Islet of Langerhans (tissue), 1 donor: ENCODE data around the gene DXO.
"Not testable (repeated sequence)": the region's sequence is repeated elsewhere in the genome, so short reads cannot be mapped to it uniquely, and the experiment has no call there.

Source experiments
- FAIRE-seq: peaks from one replicate; lab custom pipeline; 2011; peaks lifted over from hg19 to GRCh38; lab: Jason Lieb, UNC

Gene DXO

GRCh38 chr6:31979238-31979898, 7.4 kb upstream of the DXO start:
- FAIRE-seq = no peak

- FAIRE-seq = no peak
Measured at GRCh38 chr6:31978831-31979230, 6.9 kb upstream of the DXO start.

GRCh38 chr6:31977816-31978431, 6.0 kb upstream of the DXO start:
- no peak for FAIRE-seq

- not testable (repeated sequence) for FAIRE-seq
Measured at GRCh38 chr6:31976065-31976464, 4.1 kb upstream of the DXO start.

- no peak for FAIRE-seq
Measured at GRCh38 chr6:31972709-31973350, 892 bp upstream of the DXO start.

- FAIRE-seq = no peak
Measured at GRCh38 chr6:31971279-31971992, 502 bp downstream of the DXO start.

- no peak for FAIRE-seq
Measured at GRCh38 chr6:31970604-31971271, 1.2 kb downstream of the DXO start.

- FAIRE-seq = no peak
Measured at GRCh38 chr6:31969712-31970603, 2.0 kb downstream of the DXO start.

- no peak for FAIRE-seq
Measured at GRCh38 chr6:31968791-31969711, 2.9 kb downstream of the DXO start.

GRCh38 chr6:31968326-31968725, 3.6 kb downstream of the DXO start:
- FAIRE-seq = no peak

GRCh38 chr6:31967926-31968320, 4.0 kb downstream of the DXO start:
- FAIRE-seq = no peak

- FAIRE-seq = no peak
Measured at GRCh38 chr6:31966997-31967925, 4.7 kb downstream of the DXO start.

GRCh38 chr6:31966506-31966905, 5.4 kb downstream of the DXO start:
- FAIRE-seq = no peak

GRCh38 chr6:31965700-31966099, 6.2 kb downstream of the DXO start:
- no peak for FAIRE-seq

GRCh38 chr6:31963921-31964320, 8.0 kb downstream of the DXO start:
- FAIRE-seq = no peak

GRCh38 chr6:31961616-31962015, 10.3 kb downstream of the DXO start:
- no peak for FAIRE-seq

GRCh38 chr6:31958741-31959739, 12.9 kb downstream of the DXO start, which contains the start of the genes NELFE and SKIC2:
Gene NELFE (minus strand): TSS chr6:31958971. CDS start chr6:31958446, 525 bp downstream.
Gene SKIC2 (plus strand): TSS chr6:31959175. CDS start chr6:31959193, 18 bp downstream.
- FAIRE-seq = no peak

- FAIRE-seq = no peak
Measured at GRCh38 chr6:31958412-31958740, 13.6 kb downstream of the DXO start.
